ENCODE results near the gene SH2B3. TPM values are rescaled to one million over a fixed set of nuclear protein-coding genes. Genes with fewer than 3 reads are reported as not detected.

Gene SH2B3
- total RNA-seq, 1 experiment from 2014 or later = 40.3 TPM

- H3K79me1 ChIP-seq (ENCODE audit: insufficient read depth, low read depth, low read length, poor library complexity, severe bottlenecking) = peaks cover 3% of the 10 kb centered on the region
- H3K56ac ChIP-seq (ENCODE audit: insufficient read length, low read depth, low read length) = no peak overlapping the region
- H2AK5ac ChIP-seq (ENCODE audit: insufficient read length, low read length) = no peak overlapping the region
- H3K9ac ChIP-seq (ENCODE audit: extremely low read depth, insufficient read length, low read length) = no peak overlapping the region
- no CpG with 5 or more reads among the region's 17 CpGs for WGBS (ENCODE audit: extremely low coverage, insufficient read length, low lambda C conversion rate)
- DNase-seq = no peak
- peak overlapping the region; percentile 61; the same call in 1 of the 2 replicates for H3K14ac ChIP-seq (ENCODE audit: insufficient read depth, low read length)
- H3K23ac ChIP-seq (ENCODE audit: insufficient read length, low read depth, low read length) = no peak overlapping the region
- Mint-ChIP-seq H3K27ac (peak overlapping the region; percentile 75 to 94 (median 92); a peak in 6 of 7 replicates), H3K27me3 (ENCODE audit: low read depth) (no peaks in the 10 kb centered on the region), H3K36me3 (ENCODE audit: insufficient read depth in 1 of 3, low read depth in 3 of 3) (peaks cover 0 to 2% (median 0%) of the 10 kb centered on the region in 3 experiments; a peak in 1 of 7 replicates), H3K4me3 (no peak overlapping the region; a peak in 1 of 5 replicates), H3K4me1 (peaks cover 35 to 41% of the 10 kb centered on the region in 2 experiments), H3K9me3 (no peaks in the 10 kb centered on the region)
- H2BK15ac ChIP-seq (ENCODE audit: low read depth, low read length) = no peak overlapping the region
- no peak for TF ChIP-seq CTCF (conservative IDR thresholded peaks at IDR 0.05)
- no peak overlapping the region for H2BK120ac ChIP-seq (ENCODE audit: low read depth, low read length, poor library complexity, severe bottlenecking)
- H4K20me1 ChIP-seq (ENCODE audit: control insufficient read depth, insufficient read depth, insufficient read length) = no peaks in the 10 kb centered on the region
- H3K9me3 ChIP-seq (ENCODE audit: control insufficient read depth, low read depth, low read length) = no peaks in the 10 kb centered on the region
- no peak overlapping the region for H2BK5ac ChIP-seq (ENCODE audit: insufficient read length, low read length)
- H4K91ac ChIP-seq (ENCODE audit: insufficient read length, low read depth, low read length) = no peak overlapping the region
- H3K4me2 ChIP-seq (ENCODE audit: insufficient read depth, insufficient read length, low read length) = no peak overlapping the region
- peaks cover 11% of the 10 kb centered on the region; the same call in 1 of the 2 replicates for H3K4me1 ChIP-seq (ENCODE audit: insufficient read depth, low read length)
- no peak overlapping the region for H4K8ac ChIP-seq (replicated peaks; ENCODE audit: insufficient read length, low read depth, low read length)
- no peak overlapping the region for H2AFZ ChIP-seq (ENCODE audit: low read length)
- H3K27ac ChIP-seq (ENCODE audit: insufficient read length, low read depth, low read length) = no peak overlapping the region
- peaks cover 9% of the 10 kb centered on the region; the same call in 1 of the 2 replicates for H3K79me2 ChIP-seq (ENCODE audit: insufficient read depth, low read length)
- no peaks in the 10 kb centered on the region for H3K27me3 ChIP-seq (ENCODE audit: insufficient read depth, low read length)
- no peak overlapping the region for H3K4ac ChIP-seq (ENCODE audit: low read depth, low read length)
- H2BK12ac ChIP-seq (ENCODE audit: insufficient read length, low read depth, low read length) = no peak overlapping the region
- H4K5ac ChIP-seq (ENCODE audit: insufficient read length, low read depth, low read length) = no peak overlapping the region
- H3K18ac ChIP-seq (ENCODE audit: insufficient read length, low read depth, low read length) = no peak overlapping the region
- peaks cover 2% of the 10 kb centered on the region for H3K23me2 ChIP-seq (ENCODE audit: insufficient read length, low read depth, low read length, poor library complexity, severe bottlenecking)
- H2BK20ac ChIP-seq (ENCODE audit: low read depth, low read length, poor library complexity, severe bottlenecking) = no peak overlapping the region
- no peak overlapping the region for H3T11ph ChIP-seq (ENCODE audit: low read length)
Measured at GRCh38 chr12:111430433-111431353, 25.0 kb downstream of the SH2B3 start.

Measured in H9 (cell line).